Measurements from ENCODE around the gene NMNAT2.
"Not testable (repeated sequence)": the region's sequence is repeated elsewhere in the genome, so short reads cannot be mapped to it uniquely, and the experiment has no call there.

Gene NMNAT2

DNA sequence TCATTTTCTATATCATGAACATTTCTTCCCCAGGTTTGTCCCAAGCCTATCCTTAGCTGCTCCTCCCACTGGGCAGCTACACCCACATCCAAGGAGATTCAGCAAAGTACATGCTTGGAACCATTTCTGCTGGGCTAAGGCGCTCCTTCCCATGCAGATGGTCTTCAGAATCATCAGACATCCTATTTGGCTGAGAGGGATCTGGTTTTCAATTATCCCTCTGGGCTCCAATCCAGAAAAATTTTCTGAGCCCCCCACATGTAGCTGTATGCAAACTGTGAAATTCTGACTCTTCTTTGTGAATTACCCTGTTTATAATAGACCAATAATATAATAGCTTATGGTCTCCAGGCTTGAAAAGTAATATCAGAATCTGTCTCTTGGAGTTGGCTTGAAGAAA, 132.9 kb downstream of the NMNAT2 start:
- DNase-seq (ENCODE audit: low spot score), result no peak

DNA sequence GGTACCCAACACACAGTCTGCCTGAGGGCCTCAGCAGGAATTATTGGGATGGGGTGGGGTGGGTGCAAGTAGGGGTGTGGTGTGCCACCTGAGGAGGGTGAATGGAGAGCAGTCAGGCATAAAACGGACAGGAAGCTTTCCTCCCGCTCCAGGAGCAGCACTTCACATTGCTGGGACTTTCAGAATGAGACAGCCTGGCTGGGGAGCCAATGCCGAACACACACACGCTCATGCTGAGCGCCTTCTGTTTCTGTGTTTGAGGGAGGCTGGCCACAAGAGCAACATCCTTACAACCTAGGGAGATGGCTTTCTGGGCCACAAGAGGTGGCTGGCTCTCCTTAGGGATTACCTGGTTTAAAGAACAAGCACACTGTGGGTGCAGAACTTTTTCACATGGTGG, 134.1 kb downstream of the NMNAT2 start:
- no peak for DNase-seq (ENCODE audit: low spot score)

DNA sequence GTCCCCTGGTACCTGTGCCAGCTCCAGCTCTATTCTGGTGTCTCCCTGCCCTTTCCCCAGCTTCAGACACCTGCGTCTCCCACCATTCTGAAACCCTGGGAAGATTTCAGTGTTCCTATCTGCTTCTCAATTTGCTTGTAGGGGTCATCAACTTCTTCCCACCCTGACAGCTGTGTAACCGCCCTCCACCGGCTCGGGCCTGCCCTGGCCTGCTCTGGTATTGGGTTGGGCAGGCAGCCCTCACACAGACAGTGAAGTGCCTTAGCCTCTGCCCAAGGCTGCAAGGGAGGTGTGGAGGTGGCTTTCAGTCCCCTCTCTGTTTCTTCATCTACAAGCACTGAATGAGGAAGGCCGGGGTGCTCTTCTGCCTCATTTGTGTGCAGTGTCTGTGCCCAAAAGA, 134.9 kb downstream of the NMNAT2 start:
- DNase-seq (ENCODE audit: low spot score), result no peak

DNA sequence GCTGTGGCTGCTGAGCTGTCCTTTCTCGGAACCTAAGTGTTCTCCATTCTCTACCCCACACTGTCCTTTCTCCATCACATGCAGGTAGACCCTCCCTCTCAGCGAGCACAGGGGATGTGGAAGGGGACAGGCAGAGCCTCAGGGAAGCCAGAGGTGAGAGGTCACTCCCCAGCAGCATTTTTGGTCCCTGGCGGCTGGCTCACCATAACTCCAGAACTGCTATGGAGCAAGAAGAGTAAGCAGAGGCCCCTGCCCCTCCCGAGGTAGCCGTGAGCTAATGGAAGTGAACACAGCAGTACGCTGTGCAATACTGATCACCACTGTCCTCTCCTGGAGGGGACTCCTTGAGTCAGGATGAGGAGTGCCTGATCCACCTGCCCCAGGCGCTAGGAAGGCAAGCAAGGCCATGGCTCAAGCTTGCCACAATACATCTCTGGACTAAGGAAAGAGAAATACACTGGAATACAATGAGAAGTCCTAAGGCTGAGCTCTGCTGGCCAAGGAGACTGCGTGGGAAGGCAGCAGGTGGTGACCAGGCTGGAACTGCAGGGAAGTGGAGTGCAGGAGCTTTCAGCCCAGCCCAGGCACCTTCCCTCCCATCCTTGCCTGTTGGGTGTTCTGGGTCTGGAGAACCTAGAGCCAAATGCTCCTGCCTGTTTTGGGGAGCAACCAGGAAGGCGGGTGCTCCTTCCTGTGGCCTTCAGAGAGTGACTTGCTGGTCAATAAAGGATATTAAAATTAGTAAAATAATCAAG, 135.9 kb downstream of the NMNAT2 start:
- DNase-seq (ENCODE audit: low spot score), result no peak

DNA sequence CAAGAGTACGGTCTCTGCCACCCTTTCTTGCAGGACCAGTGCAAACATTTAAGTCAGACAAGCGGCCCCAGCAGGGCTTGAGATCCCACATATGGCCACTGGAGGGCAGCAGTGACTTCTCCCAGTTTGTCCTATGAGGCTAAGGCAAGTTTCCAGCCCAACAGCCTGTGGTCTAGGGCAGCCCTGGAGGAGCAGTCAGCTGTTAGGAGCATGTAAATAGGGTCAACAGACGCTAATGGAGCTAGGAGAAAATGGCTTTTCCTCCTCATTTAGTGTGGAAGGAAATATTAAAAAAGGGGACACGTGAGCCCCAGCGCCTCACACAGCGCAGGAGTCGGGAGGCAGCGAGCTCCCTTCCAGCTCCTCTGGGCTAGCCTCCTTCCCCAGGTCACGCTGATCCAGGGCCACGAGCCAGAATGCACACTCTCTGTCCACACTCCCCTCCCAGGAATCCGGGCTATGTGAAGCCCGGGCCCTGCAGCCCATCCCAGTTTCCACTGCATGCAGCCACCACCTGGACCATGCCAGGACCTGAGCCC, 136.6 kb downstream of the NMNAT2 start:
- peak; percentile 82 for DNase-seq (ENCODE audit: low spot score)

DNA sequence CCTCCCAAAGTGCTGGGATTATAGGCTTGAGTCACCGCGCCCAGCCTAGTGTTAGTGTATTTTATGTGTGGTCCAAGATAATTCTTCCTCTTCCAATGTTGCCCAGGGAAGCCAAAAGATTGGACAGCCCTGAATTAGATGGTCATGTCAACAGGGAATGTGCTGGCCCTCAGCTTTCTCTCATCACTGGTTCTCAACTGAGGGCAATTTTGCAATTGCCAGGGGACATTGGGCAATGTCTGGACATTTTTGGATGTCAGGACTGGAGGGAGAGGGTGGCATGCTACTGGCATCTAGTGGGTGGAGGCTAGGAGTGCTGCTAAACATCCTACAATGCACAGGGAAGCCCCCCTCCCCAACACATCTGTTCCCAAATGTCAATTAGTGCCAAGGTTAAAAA, 137.1 kb downstream of the NMNAT2 start:
- DNase-seq (ENCODE audit: low spot score), result peak; percentile 38

DNA sequence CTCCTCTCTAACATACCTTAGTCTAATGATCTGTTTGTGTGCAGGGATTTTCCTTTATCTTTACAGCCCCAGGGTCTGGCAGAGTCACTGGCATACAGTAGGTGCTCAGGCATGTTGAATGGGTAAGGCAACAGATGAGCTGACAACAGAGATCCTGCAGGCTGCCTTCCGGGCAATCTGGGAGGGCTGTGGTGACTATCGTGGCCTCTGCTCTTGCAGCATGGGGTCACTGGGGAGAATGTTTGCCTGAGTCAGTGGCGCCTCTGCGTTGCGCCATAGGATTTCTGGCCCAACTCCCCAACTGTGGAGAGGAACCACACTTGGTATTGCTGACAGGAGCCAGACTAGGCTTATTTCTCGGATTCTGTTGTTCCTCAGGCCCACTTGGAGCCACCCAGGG, 138.3 kb downstream of the NMNAT2 start:
- peak; percentile 70 for DNase-seq (ENCODE audit: low spot score)

DNA sequence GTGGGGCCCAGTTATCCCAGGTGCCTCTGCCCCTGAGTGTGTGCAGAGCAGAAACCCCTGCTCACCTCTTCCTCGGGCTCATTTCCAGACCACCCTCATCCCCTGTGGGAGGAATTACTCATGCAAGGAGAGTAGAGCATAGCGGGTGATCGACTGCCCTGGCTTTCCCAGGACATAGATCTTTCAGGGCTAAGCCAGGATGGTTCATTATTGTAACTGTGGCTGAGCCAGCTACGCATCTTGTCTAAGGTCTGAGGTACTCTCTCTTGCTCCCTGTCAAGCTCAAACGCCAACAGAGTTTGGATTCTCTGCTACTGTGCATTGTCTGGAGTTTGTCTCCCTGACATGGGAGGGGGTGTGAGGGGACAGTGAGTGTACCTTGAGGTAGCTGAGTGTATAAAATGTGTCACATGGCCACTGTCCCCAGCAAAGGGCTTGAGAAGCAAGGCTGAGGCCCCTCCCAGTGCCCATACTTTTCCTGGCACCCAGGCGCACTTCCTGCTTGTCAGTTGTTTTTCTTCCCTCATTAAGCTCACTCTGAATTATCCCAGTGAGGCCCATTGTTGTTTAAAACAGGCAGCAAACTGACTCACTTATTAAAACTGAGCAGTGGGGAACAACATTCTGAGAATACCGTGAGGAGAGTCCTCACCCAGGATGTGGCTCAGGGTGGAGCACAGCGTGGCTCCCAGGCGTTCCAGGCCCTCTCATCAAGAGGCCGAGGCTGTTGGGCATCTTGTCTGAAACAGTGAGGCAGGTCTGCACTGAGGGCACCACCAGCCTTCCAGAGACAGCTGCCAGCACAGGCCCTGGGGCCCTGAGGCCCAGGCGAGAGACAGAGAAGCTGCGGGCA, 139.2 kb downstream of the NMNAT2 start:
- DNase-seq (ENCODE audit: low spot score), result peak; percentile 74

DNA sequence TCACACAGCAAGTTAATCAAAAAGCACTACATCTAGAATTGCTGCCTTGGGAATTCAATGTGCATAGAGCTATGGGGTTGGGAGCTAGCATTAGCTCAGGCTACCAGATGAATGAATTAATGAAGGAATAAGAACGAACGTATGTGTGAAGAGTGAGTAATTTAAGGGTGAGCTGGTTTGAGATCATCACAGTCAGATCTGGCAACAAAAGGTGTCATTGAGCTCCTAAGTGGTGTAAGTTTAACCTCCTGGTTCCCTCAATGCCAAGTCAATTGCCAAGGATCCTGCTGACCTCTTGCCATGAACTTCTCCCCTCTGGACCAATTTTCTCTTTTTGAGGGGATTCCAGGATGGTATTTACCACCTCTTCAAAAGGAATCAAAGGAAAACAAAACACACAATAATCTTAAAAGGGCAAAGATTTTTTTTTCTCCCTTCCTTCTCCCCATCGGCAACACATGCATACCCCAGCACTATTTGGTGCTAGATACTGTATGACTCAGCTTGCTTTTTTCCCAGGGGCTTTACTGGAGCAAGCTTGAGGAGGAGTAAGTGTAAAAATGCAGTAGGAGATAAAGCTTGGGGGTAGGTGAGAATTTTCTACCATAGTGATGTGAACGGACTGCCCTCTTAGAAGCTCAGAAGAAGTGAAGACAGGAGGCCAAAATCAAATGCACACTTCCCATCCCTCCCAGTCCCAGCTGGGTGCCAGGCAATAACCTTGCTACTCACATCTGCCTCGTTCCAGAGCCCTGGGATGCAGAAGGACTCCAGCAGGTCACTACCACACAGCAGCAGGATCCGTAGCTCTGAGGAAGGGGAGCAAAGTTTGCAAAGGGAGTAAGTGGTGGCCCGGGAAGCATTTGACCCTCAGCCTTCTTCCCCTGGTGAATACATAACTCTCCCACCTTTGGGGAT, 140.1 kb downstream of the NMNAT2 start:
- no peak for DNase-seq (ENCODE audit: low spot score)

DNA sequence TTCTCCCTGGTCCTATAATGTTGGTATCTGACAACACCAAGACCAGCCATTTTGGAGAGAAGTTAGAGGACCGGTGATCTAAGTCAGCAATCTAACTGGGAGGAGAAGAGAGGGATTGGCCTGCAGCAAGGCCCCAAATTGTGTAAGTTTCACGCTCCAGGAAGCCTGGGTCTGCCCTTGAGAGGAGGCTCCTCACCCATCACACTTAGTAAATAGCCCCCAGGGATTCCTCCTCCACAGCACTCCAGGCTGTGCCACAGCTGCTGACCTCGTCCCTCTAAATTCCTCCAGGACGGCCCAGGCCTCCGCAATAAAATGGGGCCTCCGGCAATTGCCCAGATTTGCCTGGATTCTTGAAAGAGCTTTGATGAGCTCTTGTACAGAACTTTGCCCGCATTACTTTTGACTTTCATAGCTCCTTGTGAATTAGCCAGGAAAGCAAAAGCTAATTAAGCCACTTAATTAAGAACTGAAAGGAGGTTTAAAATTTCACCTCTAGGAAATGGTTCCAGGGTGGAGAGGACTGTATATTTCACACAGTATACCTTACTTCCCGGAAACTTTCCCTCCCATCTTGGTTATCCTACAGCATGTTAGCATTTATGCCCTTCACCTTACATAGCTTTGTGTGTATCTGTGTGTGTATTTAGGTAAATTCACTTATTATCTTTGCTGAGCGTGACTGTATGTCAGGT, 141.6 kb downstream of the NMNAT2 start:
- no peak for DNase-seq (ENCODE audit: low spot score)

DNA sequence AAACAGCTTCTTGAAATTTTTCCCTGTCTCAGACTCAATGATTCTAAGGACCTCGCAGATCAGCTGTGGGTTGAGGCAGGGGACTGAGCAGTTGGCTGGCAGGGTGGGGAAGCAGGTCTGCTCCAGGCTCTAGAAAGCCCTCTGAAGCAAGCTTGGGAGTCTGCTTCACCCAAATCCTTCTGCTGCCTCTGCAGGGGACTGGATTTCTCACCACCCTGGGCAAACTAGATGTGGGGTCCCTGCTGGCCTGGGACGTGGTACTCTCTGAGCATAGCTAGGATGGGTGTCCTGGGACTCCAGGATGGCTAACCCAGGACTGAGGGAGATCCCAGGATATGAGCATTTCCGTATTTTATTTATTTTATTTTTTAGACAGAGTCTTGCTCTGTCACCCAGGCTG, 142.9 kb downstream of the NMNAT2 start:
- DNase-seq (ENCODE audit: low spot score), result no peak

DNA sequence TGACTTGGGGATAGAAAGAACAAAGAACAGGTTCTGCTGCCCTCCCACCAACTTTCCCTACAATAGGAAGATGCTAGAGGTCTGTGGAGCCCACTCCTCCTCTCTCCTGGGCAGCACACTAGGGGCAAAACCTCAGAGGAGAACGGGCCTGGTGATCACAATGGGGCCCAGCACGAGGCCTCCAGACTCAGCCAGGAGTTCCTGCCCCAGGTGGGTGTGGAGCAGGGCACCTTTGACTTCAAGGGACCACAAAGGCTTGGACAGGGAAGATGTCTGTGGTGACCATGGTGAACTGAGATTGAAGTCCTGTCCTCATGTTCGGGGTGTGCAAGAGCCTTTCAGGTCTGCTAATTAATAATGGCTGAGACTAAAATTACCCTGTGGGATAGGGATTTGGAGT, 143.3 kb downstream of the NMNAT2 start:
- DNase-seq (ENCODE audit: low spot score), result no peak

DNA sequence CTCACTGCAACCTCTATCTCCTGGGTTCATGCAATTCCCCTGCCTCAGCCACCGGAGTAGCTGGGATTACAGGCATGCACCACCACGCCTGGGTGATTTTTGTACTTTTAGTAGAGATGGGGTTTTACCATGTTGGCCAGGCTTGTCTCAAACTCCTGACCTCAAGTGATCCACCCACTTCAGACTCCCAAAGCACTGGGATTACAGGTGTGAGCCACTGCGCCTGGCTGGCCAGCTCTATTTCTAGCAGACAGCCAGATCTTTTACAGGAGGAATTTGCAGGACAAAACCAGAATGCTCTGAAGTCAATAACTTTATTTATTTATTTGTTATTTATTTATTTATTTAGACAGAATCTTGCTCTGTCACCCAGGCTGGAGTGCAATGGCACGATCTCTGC, 144.2 kb downstream of the NMNAT2 start:
- not testable (repeated sequence) for DNase-seq (ENCODE audit: low spot score)

DNA sequence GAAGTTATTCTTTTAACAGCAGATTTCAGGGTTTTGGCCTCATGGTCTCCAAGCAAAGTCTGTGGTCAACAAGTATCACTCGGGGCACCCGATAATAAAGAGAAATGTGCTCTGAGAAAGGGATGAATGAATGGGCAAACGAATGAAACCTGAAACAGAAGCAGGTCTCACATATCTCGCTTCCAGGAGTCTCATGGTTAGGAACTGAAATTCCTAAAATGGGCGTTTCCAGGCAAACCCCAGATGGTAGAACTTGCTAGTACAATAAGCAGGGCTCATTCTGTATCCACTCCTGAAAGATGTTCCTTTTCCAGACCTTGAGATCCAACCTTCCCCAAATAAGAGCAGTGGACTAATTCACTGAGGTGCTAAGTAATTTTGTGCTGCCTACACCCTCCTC, 144.9 kb downstream of the NMNAT2 start:
- DNase-seq (ENCODE audit: low spot score), result peak; percentile 24

DNA sequence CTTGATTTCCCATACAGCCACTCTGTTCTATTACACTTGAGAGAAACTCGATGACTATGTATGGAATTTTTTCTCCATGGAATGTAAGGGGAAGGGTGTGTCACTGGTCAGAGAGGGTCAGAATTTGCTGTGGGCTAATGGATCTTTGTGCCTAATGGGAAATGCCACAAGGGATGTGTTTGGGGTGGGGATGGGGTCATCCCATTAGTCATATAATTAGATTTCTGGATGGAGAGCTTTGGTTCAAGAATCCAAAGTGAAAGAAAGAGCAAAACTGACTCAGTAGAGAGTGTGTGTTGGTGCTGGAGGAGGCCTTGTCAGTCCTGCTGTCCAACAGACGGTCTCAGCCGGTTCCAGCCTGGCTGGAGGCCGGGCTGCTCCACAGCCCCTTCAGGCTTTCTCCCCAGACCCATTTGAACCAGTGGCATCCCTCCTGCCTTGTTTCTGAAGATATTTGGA, 145.8 kb downstream of the NMNAT2 start:
- peak; percentile 90 for DNase-seq (ENCODE audit: low spot score)

DNA sequence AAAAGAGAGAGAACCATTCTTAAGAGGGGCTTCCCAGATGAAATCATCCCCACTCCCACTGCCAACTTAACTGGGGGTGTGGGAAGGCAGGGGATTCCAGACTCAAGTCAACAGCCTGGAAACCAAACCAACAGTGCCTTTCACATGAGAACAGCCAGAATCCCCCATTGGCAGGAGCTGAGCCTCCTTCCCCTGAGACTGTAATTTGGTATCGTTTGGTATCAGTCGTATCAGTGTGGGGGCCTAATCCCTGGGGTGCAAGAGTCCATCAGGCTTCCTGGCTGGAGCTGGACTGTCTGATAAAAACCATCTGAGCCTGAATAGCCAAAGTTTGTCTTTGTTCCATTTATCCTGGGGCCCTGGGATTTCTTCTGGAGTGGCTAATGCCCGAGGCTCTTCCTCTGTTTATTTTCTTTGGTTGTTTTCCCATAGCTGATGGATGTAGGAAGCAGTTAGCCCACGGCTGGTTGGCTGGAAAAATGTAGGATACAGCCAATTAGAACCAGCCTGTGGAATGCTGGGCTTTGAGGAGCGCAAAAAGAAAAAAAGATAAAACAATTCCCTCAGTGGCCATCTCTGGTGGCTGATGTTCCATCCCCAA, 147.5 kb downstream of the NMNAT2 start:
- DNase-seq (ENCODE audit: low spot score), result peak; percentile 90

DNA sequence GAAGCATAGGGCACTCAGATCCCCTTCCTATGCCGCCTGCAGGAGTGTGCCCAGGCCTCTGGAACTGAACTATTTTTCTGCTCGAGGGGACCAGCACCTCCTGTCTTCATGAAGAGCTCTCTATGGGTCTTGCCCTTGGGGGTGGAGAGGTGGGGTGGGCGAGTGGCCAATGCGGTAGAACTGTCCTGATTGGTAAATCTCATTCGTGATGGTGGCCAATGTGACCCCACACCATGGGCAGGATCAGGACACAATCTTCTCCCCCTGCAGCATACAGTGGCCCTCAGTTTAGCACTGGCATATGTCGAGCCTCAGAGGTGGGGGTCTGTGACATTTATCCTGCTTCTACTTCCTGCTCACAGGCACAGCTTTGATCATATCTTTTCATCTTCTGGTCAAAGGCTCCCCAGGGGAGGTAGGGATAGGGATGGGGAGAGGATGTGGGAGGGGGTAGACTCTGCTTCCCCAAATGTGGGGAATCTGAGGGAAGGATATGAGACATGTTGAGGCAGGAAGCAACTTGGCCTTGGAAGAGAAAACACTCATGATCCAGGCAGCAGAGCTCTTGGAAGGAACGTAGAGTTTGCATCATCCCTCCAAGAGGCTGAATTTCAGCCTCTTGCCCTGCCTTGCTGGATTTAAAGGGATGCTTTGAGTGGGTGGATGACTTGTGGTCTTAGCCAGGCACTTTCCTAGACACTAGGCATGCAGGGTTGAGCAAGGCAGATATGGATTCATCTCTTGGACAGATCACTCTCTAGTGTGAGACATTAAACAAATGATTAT, 150.3 kb downstream of the NMNAT2 start:
- peak; percentile 87 for DNase-seq (ENCODE audit: low spot score)

DNA sequence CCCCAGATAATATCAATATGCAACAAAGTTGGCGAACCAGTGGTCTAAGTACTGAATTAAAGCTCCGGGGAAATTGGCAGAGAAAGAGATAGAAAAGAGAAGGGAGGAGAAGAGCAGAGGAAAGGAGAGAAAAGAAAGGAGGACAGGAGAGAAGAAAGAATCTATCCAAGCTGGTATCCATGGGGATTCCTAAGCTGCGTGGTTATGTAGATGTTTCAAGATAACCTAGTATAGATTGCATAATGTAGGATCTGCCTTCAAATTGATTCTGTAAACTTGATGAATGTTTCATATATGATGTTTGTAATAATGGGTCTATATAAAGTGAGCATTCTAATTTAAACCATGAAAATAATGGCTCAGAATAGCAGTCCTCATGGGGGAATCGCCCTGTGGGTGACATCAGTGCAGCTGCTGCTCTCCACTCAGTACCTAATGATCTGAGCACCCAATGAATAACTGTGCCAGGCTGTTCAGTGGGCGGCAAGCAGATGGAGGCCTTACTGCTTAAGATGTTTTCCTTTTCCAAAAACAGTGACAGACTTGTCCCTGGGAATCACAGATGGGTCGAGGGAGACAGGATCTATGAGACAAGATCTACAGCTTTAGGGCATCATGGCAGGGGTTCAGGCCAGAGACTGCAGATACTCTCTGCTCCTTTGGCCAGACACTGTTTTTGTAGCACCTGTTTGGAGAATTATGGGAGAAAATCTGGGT, 154.1 kb downstream of the NMNAT2 start:
- no peak for DNase-seq (ENCODE audit: low spot score)

DNA sequence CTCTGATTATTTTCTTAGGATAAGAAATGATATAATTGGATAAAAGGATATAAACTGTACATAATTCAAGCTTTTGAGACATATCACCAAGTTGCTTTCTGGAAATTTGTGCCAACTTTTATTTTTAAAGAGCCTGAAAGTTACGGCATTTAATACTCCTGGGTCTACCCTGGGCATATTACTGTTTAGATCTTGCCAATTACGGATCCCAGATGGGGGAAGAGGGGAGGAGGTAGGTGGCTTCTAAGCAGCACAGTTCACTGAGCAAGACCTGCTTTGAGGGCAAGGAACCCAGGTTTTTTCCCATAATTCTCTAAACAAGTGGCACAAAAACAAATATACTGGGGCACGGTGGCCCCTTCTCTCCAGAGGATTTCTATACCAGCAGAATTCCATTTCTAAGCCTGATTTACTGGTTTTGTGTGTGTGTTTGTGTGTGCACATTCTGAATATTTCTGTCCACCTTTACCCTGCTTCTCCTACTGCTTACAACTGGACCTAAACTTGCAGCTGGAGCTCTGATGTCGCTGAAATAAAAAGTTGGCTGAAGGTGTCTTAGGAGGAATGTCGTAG, 155.5 kb downstream of the NMNAT2 start:
- no peak for DNase-seq (ENCODE audit: low spot score)

All from AG08395 (cell line).